ENCODE data around the gene MLEC.
A peak's percentile ranks its signal among the peaks of the same experiment; 100 is the strongest.

The MLEC gene, protein sequence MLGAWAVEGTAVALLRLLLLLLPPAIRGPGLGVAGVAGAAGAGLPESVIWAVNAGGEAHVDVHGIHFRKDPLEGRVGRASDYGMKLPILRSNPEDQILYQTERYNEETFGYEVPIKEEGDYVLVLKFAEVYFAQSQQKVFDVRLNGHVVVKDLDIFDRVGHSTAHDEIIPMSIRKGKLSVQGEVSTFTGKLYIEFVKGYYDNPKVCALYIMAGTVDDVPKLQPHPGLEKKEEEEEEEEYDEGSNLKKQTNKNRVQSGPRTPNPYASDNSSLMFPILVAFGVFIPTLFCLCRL

DNA sequence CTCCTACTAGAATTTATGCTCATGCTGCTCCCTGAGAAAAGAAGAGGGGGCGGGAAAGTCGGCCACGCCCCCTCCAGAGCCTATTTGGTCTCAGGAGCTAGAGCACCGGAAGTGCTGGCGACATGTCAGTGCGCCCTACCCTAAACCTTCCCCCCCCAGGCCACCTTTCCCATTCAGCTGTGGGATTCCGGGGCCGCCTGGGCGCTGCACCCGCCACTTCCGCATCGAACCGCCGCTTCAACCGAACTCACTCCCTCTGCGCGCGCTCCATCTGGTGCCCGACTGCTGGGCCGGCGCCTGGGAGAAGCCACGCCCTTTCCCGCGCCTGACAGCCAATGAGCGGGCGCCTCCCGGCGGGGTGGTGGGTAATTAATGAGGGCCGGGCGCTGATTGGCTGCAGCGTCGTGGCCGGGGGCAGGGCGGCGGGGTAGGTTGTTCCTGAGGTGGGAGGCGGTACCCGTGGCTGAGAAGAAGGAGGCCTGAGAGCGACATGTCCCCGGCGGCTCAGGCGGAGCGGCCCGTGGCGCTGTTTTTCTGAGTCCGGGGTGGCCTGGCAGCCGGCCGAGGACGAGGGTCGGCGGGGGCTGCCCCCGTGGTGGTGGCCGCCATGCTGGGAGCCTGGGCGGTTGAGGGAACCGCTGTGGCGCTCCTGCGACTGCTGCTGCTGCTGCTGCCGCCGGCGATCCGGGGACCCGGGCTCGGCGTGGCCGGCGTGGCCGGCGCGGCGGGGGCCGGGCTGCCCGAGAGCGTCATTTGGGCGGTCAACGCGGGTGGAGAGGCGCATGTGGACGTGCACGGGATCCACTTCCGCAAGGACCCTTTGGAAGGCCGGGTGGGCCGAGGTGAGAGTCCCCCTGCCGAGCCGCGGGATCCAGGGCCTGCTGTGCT lies at the start of gene MLEC:
Gene MLEC (plus strand): TSS at position 460 of the 888 bp plus-strand sequence. CDS start 148 bp downstream, at position 608.
- peak; percentile 98 for DNase-seq (ENCODE audit: low read depth in 2 of 2)

DNA sequence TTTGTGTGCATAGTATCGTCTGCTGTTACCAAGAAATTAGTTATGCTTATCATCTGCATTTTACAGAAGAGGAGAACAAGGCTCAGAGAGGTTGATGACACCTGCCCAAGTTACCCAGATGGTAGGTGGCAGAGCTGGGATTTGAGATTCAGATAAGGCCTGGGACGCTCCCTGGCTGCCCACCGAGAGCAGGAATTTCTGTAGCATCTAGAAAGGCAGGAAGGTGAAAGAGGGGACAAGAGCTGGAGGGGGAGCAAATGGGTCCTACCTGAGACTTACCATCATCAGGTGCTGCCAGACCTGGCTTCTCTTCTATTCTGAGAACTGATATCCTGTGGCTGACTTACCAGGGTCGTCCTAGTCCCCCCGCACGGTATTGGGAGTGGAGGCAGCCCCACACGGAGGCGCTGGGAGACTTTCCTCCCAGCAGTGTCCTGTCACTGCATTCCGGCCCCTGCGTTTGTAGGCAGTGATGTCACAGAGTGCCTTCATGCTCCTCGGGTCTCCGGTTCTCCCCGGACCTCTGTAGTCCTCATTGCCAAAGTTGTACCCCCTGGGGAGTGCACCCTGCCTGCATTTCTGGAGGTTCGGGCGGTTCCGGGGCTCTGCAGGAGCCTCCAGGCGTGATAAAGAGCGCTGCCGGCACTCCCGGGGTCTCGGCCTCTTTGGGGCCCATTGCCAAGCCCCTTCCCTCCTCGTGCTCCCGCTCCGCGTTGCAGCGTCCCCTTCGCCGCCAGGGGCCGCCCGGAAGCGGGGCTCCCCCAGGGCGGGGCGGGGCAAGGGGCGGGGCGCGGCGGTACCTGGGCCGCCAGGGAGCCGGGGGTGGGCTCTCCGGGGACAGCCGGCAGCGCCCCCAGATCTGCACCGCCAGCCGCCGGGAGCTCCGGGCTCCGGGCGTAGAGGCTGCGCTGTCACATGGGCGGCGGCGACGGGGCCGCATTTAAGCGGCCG lies 46.9 kb upstream of the MLEC start, which contains the start of gene CABP1:
Gene CABP1 (plus strand): TSS at position 856 of the 951 bp plus-strand sequence. CDS start 60 bp downstream, at position 916.
- DNase-seq (ENCODE audit: low read depth in 2 of 2): peak; percentile 45

DNA sequence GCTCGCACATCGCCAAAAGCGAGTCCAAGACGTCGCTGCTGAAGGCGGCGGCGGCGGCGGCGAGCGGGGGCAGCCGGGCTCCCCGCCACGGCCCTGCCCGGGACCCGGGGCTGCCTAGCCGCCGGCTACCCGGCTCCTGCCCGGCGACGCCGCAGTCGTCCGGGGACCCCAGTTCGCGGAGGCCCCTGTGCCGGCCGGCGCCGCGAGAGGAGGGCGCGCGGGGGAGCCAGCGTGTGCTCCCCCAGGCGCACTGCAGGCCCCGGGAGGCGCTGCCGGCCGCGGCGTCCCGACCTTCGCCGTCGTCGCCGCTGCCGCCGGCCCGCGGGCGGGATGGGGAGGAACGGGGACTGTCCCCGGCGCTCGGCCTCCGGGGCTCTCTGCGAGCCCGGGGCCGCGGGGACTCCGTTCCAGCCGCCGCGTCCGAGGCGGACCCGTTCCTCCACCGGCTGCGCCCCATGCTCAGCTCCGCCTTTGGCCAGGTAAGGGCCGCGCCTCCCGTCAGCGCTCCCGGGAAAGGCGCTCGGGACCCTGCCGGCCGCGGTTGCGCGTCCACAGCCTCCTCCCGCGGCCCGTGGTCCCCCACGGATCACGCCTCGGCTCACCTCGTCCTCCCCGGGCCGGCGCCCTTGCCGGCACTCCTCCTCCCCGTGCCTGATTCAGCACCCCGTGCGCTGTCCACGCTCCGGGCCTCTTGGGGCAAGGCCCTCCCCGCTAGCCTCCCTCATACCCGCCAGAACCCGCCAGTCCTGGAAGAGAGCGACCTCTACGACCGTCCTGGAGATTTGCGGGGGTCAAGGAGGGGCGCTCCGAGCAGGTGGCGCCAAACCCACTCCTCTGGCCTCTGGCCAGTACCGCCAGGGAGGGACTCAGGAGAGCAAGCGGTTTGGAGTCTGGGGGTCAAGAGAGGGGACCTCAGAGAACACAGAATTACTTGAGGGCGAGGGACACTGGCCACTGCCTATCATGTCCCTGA lies 45.8 kb upstream of the MLEC start:
- DNase-seq (ENCODE audit: low read depth in 2 of 2): peak in 1 of 2 donors; percentile 22

DNA sequence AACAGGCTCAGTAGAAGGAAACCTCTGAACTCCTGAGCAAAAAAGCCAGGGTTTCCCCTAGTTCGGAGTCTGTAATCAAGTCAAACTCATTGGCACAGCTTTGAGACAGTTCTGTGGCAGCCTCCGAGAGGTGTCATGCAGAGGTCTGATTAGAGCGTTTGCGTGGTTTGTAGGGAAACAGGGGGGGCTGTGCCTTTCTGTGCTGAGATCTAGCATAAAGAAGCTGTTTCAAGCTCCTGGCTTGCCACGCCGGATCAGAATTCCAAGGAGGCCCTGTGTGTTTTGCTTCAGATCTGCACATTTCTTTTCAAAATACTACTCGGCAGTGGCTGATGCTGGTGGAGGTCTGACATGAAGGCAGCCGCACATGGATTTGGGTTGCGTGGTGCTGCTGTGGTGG lies 44.8 kb upstream of the MLEC start:
- DNase-seq (ENCODE audit: low read depth in 2 of 2): no peak

DNA sequence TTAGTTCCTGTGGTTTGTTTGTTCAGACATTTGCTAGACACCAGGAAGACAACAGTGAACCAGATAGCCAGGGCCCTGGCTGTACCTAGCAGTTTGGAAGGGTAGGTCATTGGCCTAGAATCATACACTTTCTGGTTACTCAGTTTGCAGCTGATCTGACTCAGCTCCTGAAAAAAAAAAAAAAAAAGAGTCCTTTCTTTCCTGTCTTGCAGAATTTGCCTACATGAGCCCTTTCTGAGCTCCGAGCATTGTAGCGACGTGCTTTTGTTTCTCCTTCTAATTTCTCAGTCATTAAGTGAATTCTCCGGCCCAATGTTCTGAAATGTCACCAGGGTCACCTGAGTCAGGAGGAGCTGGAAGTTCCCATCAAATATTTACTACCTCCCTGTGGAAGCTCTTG lies 44.1 kb upstream of the MLEC start:
- DNase-seq (ENCODE audit: low read depth in 2 of 2): no peak

DNA sequence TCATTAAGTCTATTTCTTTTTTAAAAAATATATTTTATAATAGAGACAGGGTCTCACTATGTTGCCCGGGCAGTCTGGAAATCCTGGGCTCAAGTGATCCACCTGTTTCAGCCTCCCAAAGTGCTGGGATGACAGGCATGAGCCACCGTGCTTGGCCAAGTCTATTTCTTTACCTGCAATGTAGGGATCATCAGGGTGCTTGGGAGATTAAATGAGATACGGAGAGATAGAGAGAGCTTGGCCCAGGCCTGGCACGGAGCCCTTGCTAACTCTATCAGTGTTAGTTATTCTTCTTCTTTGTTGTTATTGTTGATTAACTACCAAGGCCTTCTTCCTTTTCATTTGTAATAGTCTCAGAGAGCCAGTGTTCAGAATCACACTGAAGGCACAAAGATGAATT lies 43.4 kb upstream of the MLEC start:
- no peak for DNase-seq (ENCODE audit: low read depth in 2 of 2)

DNA sequence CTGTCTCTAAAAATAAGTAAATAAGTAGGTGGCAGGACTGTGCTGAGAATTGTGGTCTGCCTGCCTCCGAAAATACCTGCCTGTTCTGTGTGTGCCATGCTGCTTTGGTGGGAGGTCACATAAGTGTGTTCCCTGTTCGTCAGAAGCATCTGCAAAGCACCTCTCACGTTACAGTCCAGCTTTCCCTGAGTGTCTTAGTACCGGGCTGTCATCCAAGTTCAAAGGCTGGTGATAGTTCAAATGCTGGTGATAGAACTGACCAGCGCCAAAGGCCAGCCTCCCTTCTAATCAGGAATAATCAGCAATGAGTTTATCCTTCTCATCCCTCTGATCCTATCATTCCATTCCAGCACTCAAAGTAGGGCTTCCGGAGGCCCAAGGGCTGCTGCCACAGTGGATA lies 40.9 kb upstream of the MLEC start:
- no peak for DNase-seq (ENCODE audit: low read depth in 2 of 2)

DNA sequence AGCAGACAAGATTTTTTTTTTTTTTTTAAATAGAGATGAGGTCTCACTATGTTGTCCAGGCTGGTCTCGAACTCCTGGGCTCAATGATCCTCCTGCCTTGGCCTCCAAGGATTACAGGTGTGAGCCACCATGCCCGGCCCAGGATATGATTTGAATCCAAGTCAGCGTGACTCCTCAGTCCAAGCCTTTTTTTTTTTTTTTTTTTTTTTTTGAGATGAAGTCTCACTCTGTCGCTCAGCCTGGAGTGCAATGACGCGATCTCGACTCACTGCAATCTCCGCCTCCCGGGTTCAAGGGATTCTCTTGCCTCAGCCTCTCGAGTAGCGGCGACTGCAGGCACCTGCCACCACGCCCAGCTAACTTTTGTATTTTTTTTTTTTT lies 39.6 kb upstream of the MLEC start:
- DNase-seq (ENCODE audit: low read depth in 2 of 2): no peak

DNA sequence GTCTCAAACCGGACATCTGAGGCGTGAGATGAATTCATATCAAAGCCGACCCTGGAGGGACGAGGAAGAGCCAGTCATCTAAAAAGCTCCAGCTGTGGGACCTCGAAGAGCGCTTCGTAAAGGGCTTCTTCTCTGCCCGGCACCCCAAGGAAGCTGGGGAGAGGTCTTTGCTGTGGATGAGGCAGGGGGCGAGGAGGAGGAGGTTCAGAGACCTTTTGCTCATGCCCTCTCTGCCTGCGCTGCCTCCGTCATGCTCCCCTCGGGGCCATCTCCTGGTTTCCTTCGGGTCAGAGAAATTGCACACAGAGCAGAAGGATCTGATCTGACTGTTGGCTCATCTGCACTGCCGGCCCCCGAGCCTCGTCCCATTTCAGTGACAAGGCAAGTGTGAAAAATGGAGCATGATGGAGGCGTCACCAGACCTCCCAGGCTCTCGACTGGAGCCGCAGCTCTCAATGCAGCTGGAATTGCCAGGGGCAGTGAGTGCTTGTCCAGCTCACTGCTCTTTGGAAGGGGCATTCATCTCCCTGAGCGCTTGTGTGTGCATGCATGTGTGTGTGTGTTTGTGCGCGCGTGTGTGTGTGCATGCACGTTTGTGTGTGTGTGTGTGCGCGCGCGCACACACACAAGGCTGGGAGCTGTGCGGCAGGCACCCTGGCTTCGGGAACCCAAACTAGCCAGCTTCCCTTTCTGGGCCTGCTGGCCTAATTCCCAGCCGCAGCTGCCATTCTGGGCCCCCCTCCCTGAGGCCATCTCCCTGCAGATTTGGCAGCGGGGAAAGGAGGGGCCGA lies 37.3 kb upstream of the MLEC start:
- DNase-seq (ENCODE audit: low read depth in 2 of 2): no peak

DNA sequence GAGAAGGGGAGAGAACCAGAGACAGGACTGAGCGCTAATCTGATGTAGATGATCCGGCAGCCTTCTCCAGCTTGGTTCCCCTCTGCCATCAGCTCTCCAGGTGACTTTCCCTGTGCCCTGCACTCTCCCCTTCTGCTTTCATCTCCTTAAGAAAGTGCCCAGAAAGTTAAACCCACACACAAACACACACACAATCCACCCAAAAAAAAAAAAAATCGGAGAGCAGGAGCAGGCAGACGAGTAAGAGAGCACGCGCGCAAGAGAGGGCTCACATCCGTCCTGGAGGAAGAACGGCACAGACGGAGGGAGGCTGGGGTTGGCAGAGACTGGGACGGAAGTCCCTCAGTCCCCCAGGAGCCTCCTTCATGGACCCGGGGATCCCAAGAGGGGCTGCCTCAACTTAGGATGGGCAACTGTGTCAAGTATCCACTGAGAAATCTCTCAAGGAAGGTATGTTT lies 36.7 kb upstream of the MLEC start:
- DNase-seq (ENCODE audit: low read depth in 2 of 2): no peak

DNA sequence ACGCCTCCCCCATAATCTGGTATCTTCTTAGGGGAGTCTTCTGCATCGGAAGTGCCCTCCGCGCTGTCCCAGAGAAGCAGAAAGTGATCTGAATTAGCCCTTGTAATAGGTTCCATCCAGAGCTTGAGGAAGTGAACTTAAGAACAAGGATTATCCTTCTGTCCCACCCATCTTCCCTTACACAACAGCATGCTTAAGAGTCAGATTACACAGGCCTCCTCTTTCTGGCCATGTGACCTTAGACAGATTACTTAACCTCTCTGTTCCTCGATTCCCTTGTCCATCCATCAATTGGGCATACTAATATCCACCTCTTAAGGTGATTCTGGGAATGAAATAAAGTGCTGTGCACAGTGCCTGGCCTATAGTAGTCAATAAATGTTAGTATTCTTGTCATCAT lies 35.1 kb upstream of the MLEC start:
- no peak for DNase-seq (ENCODE audit: low read depth in 2 of 2)

DNA sequence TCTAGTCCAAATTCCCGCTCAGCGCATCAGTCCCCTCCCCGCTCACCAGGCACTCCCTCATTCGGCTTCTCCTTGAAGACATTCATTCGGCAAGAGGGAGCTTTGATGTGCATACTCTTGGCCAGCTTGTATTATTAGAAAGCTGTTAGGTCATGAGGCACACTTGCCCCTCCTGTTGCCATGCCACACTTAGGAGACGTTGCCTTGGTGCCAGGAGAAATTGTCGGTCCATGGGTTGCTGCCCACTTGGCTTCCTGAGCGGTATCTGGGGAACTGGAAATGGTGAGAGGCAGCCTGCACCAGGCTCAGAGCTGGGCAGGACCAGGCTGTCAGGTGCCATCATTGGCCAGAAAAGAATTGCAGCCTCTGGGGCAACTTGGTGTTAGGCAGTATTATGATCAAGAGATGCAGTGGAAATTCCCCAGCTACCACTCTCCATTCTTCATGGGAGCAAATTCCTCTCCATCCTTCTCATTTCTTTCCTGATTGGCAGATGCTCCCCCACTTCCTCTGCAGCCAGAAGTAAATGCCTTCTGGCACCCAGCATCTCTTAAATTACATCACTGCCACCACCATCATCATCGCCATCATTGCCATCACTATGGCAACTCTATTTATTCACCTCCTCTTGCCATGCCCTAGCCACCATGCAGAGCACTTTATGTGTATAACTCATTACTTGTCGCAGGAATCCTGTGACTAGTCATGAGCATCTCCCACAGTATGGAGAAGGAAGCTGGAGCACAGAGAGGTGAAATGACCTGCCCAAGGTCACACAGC lies 34.1 kb upstream of the MLEC start:
- DNase-seq (ENCODE audit: low read depth in 2 of 2): no peak

DNA sequence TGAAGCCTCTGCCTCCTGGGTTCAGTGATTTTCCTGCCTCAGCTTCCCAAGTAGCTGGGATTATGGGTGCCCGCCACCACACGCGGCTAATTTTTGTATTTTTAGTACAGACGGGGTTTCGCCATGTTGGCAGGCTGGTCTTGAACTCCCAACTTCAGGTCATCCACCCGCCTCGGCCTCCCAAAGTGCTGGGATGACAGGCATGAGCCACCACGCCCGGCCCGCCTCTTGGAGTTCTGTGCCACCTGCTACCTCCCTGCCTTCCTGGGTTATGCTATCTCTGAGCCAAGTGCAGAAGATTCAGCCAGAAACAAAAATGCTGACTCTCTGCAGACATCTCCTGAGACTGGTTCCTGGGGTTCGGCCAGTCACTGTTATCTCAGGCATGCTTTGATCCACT lies 33.3 kb upstream of the MLEC start:
- DNase-seq (ENCODE audit: low read depth in 2 of 2): no peak

DNA sequence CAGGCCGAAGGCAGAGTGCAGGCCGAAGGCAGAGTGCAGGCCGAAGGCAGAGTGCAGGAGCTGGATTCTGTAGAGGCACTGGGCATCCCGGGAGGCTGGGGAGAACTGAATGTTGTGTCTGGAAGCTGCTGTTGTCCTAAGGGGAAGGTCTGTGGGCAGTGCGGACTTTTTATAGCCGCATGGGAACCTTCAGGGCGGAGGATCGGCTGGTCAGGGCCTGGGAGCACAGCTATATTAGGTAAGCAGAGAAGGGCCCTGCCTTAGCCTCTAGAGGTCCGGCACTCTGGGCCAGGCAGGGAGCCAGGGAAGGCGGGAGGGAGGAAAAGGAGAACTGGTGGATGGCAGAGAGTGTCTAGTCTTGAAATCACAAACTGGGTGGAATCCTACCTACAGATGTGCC lies 32.3 kb upstream of the MLEC start:
- DNase-seq (ENCODE audit: low read depth in 2 of 2): no peak

DNA sequence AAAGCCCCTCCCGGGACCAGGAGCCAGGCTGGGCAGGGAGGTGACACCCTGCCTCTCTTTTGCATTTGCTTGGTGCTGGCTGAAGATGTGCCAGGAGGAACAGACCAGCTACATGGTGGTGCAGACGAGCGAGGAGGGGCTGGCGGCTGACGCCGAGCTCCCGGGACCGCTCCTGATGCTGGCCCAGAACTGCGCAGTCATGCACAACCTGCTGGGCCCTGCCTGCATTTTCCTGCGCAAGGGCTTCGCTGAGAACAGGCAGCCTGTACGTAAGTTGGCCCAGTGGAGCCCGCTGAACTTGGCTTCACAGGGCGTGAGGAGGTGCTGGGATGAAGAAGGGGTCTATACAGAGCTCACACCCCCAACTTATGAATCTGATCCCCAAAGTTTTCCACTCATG lies 30.9 kb upstream of the MLEC start:
- no peak for DNase-seq (ENCODE audit: low read depth in 2 of 2)

DNA sequence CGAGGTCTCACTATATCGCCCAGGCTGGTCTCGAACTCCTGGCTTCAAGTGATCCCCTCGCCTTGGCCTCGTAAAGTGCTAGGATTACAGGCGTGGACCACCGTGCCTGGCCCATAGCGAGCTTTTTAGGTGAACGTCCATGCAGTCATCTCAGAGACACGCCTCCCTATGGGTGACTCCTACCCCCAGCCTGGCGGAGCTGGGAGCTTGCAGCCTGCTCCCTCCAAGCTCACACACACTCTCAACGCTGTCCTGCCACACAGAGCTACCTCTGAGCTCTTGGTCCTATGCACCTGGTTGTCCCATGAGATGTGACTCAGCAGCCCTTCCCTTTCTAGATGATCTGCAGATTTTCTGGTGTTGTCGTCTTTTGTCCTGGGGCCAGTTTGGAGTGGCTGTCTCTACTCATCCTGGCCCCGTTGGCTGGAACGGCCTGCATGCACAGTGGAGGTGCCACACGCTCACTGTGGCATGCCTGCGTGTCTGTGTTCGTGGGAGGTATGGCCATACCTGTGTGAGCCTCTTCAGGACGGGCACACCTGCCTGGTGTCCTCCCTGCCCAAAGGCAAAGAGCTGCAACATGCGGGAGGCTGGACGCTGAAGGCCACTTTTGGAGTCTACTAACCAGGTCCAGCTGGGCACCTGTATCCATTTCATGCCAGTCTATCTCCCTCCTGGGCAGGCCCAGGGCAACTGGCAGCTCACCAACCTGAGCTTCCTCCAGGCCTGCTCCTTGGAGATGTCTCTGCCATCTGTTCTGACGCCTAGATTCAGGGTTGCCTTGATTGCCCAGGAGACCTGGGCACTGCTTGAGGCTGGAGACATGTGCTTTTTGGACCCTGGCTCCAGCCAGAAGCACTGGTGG lies 28.4 kb upstream of the MLEC start:
- DNase-seq (ENCODE audit: low read depth in 2 of 2): no peak

DNA sequence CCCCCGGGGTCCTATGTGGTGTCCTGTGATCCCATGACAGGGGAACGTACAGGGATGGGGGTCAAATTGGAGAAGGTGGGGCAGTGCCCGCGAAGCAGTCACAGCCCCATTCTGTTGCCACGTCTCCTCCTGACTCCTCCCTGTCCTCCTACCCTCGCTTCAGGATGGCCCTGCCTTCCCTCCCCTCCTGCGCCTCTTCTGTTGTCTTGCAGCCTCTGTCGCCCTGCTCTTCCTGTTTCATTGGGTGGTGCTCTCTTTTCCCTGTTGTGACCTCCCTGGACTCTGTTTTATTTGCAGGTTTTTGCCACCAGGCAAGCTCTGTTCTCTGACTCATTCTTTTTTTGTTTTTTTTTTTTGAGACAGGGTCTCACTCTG lies 27.8 kb upstream of the MLEC start:
- DNase-seq (ENCODE audit: low read depth in 2 of 2): no peak

DNA sequence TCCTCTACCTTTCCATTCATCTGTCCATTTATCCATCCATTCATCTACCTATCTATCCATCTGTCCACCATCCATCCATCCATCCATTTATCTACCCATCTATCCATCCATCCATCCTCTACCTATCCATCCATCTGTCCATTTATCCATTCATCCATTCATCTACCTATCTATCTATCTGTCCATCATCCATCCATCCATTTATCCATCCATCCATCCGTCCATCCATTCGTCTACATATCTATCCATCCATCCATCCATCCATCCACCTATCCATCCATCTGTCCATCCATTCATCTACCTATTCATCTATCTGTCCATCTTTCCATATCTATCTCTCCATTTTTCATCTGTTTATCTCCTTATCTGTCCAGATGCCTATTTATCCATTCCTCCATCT lies 25.5 kb upstream of the MLEC start:
- DNase-seq (ENCODE audit: low read depth in 2 of 2): no peak
